Measurements from ENCODE around the gene CLCA1. TPM values are rescaled to one million over a fixed set of nuclear protein-coding genes. Genes with fewer than 3 reads are reported as not detected.
"Not testable (repeated sequence)": the region's sequence is repeated elsewhere in the genome, so short reads cannot be mapped to it uniquely, and the experiment has no call there.

The CLCA1 gene
- total RNA-seq, 1 donor from 2014 or later = not detected

DNA sequence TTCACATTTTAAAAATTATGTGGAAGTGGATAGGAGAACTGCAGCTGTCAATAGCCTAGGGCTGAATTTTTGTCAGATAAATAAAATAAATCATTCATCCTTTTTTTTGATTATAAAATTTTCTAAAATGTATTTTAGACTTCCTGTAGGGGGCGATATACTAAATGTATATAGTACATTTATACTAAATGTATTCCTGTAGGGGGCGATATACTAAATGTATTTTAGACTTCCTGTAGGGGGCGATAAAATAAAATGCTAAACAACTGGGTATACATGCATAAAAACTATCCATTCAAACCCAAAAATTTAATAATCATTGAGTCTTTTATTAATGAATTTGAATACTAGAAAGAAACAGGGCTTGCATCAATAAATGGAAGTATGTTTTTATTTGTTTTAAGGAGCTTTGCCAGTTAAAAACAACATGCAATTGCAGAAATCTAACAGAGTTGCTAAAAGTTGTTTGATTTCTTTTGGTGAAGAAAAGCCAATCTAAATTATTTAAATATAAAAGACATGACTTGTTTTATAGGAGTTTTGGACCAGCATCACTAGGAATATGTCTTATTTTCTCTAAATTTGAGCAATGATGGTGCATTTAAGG is 31.4 kb downstream of the CLCA1 start:
- H3K27me3 ChIP-seq (ENCODE audit: control insufficient read depth in 3 of 3, insufficient read depth in 3 of 3, low read length in 3 of 3) = no peaks in the 10 kb centered on the region
- H3K4me1 ChIP-seq (ENCODE audit: control insufficient read depth in 3 of 3, insufficient read depth in 3 of 3, low read length in 3 of 3) = peaks cover 0 to 4% (median 0%) of the 10 kb centered on the region in 3 donors
- H3K36me3 ChIP-seq (ENCODE audit: control insufficient read depth in 3 of 3, insufficient read depth in 3 of 3, low read length in 3 of 3) = no peaks in the 10 kb centered on the region
- H3K27ac ChIP-seq (ENCODE audit: low read depth, low read length) = no peak overlapping the region
- H3K4me3 ChIP-seq (ENCODE audit: low read length in 3 of 3) = no peak overlapping the region
- no peaks in the 10 kb centered on the region for H3K9me3 ChIP-seq (ENCODE audit: control insufficient read depth in 3 of 3, low read length in 3 of 3)
- no peak overlapping the region for H3K9ac ChIP-seq (ENCODE audit: low read depth in 1 of 3, low read length in 3 of 3)

DNA sequence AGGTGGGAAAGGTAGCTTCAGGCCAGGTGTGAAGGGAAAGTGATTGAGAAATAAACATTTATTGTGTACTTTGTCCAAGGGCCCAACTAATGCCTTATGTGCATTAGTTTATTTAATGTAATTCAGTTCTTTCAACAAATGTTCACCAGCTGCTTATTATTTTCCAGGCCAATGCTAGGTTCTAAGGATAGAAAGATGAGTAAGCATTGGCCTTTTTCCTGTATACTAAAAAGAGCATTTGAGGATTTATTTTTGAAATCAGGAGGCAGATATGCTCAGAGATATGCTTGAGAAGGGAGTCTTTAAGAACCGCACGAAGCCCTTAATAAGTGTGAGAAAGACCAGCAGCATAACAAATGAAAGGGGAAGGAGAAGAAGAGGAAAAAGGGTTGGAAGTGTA is 32.0 kb downstream of the CLCA1 start:
- Histone ChIP-seq H3K4me1 (ENCODE audit: control insufficient read depth in 3 of 3, insufficient read depth in 3 of 3, low read length in 3 of 3) (peaks cover 0 to 4% (median 0%) of the 10 kb centered on the region in 3 donors), H3K36me3 (ENCODE audit: control insufficient read depth in 3 of 3, insufficient read depth in 3 of 3, low read length in 3 of 3) (no peaks in the 10 kb centered on the region), H3K27ac (ENCODE audit: low read depth, low read length) (no peak overlapping the region), H3K27me3 (ENCODE audit: control insufficient read depth in 3 of 3, insufficient read depth in 3 of 3, low read length in 3 of 3) (no peaks in the 10 kb centered on the region), H3K4me3 (ENCODE audit: low read length in 3 of 3) (no peak overlapping the region), H3K9ac (ENCODE audit: low read depth in 1 of 3, low read length in 3 of 3) (no peak overlapping the region), H3K9me3 (ENCODE audit: control insufficient read depth in 3 of 3, low read length in 3 of 3) (no peaks in the 10 kb centered on the region)

DNA sequence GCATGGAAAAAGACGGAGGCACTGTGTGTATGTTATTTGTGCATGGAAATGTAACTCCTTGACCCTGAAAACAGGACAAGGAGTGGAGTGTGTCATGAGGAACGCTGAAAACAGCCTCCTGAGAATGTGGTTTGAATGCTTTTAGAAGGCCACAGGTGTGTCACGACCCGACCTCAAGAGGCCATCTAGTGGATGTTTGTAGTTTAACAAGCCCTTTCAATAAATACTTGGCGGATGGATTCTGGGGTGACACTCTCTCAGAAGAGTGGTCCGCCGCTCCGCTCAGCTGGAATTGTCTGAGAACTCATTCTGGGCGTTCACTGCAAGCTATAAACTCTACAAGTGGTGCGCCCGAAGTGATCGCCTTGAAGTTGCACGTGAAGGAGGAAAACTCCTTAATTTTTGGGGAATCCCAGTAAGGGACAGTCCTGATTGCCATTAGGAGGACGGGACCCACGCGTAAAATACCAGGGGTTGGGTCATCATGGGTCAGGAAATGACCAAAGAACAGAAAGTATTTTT is 33.5 kb downstream of the CLCA1 start:
- H3K4me1 ChIP-seq (ENCODE audit: control insufficient read depth in 3 of 3, insufficient read depth in 3 of 3, low read length in 3 of 3); H3K9me3 ChIP-seq (ENCODE audit: control insufficient read depth in 3 of 3, low read length in 3 of 3); H3K27ac ChIP-seq (ENCODE audit: low read depth, low read length); H3K36me3 ChIP-seq (ENCODE audit: control insufficient read depth in 3 of 3, insufficient read depth in 3 of 3, low read length in 3 of 3); H3K9ac ChIP-seq (ENCODE audit: low read depth in 1 of 3, low read length in 3 of 3); H3K27me3 ChIP-seq (ENCODE audit: control insufficient read depth in 3 of 3, insufficient read depth in 3 of 3, low read length in 3 of 3): not testable (repeated sequence)
- peak overlapping the region in 2 of 3 donors; percentile 31 to 42 for H3K4me3 ChIP-seq (ENCODE audit: low read length in 3 of 3)

DNA sequence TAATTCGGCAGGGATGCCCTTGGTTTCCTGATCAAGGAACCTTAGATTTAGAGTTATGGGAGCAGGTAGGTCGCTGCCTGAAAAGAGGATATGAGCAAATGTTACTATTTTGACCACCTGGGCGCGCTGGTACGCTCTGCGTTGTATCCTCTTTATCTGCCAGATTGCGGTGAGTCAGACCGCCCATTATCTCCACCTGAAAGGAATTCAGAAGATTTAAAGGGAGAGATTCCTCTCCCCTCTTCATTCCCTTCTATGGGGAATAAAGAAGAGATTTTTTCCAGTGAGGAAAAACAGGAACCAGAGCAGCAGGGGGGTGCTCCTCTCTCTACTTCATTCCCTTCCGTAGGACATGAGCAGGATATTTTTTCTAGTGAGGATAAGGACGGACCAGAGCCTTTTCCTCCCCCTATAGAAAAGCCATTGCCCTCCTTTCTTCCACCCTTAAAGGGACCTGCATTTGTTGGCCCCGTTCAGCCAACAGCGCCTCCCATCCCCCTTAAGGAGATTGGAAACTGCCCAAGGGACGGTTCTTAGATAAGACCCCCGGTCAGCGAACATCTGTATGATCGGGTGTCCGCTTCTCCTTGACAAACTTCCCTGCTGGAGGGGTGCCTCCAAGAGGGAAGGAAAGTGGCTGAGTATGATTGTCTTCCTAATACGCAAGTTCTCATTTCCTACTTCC is 34.1 kb downstream of the CLCA1 start:
- no peaks in the 10 kb centered on the region for H3K36me3 ChIP-seq (ENCODE audit: control insufficient read depth in 3 of 3, insufficient read depth in 3 of 3, low read length in 3 of 3)
- no peaks in the 10 kb centered on the region for H3K9me3 ChIP-seq (ENCODE audit: control insufficient read depth in 3 of 3, low read length in 3 of 3)
- H3K4me1 ChIP-seq (ENCODE audit: control insufficient read depth in 3 of 3, insufficient read depth in 3 of 3, low read length in 3 of 3) = peaks cover 0 to 4% (median 0%) of the 10 kb centered on the region in 3 donors
- H3K27me3 ChIP-seq (ENCODE audit: control insufficient read depth in 3 of 3, insufficient read depth in 3 of 3, low read length in 3 of 3) = no peaks in the 10 kb centered on the region
- no peak overlapping the region for H3K27ac ChIP-seq (ENCODE audit: low read depth, low read length)
- no peak overlapping the region for H3K9ac ChIP-seq (ENCODE audit: low read depth in 1 of 3, low read length in 3 of 3)
- H3K4me3 ChIP-seq (ENCODE audit: low read length in 3 of 3) = peak overlapping the region in 2 of 3 donors; percentile 31 to 42

DNA sequence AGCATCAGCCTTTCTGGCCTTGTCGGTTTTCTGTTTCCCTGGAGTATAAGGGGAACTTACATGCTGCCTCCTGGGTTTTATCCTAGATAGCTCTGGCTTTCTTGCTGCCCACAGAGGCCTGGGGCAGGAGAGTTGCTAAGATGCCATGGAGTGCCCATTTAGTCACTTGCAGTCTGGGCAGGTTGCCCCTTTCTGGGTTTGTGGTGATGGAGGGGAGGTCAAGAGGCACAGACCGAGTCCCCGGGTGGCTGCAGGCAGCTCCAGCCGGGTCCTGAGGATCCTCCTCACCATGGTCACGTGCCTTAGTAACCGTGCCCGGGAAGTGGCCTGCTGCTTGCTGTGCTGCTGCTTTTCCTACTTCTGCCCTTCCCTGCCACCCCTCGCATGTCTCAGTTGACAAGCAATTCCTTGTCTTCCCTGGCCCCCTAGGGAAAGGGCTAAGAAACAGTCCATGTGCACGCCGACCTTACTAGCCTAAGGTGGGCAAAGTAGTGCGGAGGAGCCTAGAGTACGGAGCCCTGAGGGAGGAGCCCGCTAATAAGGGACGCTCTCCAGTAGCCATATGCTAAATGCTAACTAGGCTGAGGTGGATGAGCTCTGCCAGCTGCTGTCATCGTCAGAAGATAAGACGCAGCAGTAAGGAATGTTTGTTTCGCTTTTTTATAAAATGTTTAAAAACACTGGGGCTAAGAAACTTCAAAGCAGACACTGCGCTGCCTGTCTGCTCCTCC is 34.8 kb downstream of the CLCA1 start:
- peak overlapping the region in 1 of 3 donors; percentile 42 for H3K9ac ChIP-seq (ENCODE audit: low read depth in 1 of 3, low read length in 3 of 3)
- H3K36me3 ChIP-seq (ENCODE audit: control insufficient read depth in 3 of 3, insufficient read depth in 3 of 3, low read length in 3 of 3) = no peaks in the 10 kb centered on the region
- H3K4me1 ChIP-seq (ENCODE audit: control insufficient read depth in 3 of 3, insufficient read depth in 3 of 3, low read length in 3 of 3) = peaks cover 0 to 4% (median 0%) of the 10 kb centered on the region in 3 donors
- H3K9me3 ChIP-seq (ENCODE audit: control insufficient read depth in 3 of 3, low read length in 3 of 3) = no peaks in the 10 kb centered on the region
- H3K27ac ChIP-seq (ENCODE audit: low read depth, low read length) = no peak overlapping the region
- H3K27me3 ChIP-seq (ENCODE audit: control insufficient read depth in 3 of 3, insufficient read depth in 3 of 3, low read length in 3 of 3) = no peaks in the 10 kb centered on the region
- peak overlapping the region; percentile 32 to 55 (median 46) for H3K4me3 ChIP-seq (ENCODE audit: low read length in 3 of 3)

DNA sequence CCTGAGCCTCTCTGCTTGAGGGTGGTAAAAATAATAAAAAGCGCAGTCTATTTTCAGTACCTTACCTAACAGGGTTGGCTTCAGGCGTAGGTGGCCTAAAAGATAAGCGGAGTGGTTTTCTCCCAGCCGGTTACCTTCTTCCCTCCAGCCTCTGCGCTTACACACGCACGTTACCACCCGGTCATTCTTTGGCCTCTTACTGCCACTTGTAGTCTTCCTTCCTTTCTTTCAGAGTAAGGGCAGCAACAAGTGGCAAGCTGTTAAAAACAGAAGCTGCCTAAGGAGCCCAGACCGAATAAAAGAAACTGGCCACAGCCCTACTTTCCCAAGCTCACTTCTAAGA is 35.4 kb downstream of the CLCA1 start:
- Histone ChIP-seq H3K27ac (ENCODE audit: low read depth, low read length) (no peak overlapping the region), H3K9me3 (ENCODE audit: control insufficient read depth in 3 of 3, low read length in 3 of 3) (no peaks in the 10 kb centered on the region), H3K27me3 (ENCODE audit: control insufficient read depth in 3 of 3, insufficient read depth in 3 of 3, low read length in 3 of 3) (no peaks in the 10 kb centered on the region), H3K9ac (ENCODE audit: low read depth in 1 of 3, low read length in 3 of 3) (peak overlapping the region in 1 of 3 donors; percentile 42), H3K4me3 (ENCODE audit: low read length in 3 of 3) (peak overlapping the region in 1 of 3 donors; percentile 46), H3K36me3 (ENCODE audit: control insufficient read depth in 3 of 3, insufficient read depth in 3 of 3, low read length in 3 of 3) (no peaks in the 10 kb centered on the region), H3K4me1 (ENCODE audit: control insufficient read depth in 3 of 3, insufficient read depth in 3 of 3, low read length in 3 of 3) (peaks cover 0 to 4% (median 0%) of the 10 kb centered on the region in 3 donors)

DNA sequence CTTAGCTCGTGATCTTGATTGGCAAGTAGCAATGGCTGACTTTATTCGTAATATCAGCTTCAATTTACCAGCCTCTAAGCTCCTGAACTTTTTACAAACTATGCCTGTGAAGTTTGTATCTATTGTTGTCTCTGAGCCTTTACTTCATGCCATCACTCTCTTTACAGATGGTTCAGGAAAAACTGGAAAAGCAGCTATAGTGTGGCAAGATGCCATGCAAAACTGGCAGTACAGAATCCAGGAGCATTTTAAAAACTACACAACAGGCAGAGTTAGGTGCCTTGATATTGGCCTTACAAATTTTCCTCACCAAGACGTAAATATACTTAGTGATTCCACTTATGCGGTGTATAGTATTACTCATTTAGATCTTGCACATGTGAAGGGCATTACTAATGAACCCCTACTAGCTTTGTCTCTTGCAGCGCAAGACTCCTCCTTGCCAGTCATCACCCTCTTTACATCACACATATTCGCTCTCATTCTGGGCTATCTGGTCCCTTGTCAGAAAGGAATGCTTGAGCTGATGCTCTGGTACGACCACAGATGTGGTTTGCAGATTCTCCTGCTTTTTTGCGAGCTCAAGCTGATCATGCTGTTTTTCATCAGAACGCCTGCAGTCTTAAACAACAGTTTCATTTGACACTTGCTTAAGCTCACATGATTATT is 36.3 kb downstream of the CLCA1 start:
- no peak overlapping the region for H3K4me3 ChIP-seq (ENCODE audit: low read length in 3 of 3)
- no peaks in the 10 kb centered on the region for H3K27me3 ChIP-seq (ENCODE audit: control insufficient read depth in 3 of 3, insufficient read depth in 3 of 3, low read length in 3 of 3)
- no peaks in the 10 kb centered on the region for H3K9me3 ChIP-seq (ENCODE audit: control insufficient read depth in 3 of 3, low read length in 3 of 3)
- H3K4me1 ChIP-seq (ENCODE audit: control insufficient read depth in 3 of 3, insufficient read depth in 3 of 3, low read length in 3 of 3) = peaks cover 0 to 4% (median 0%) of the 10 kb centered on the region in 3 donors
- no peaks in the 10 kb centered on the region for H3K36me3 ChIP-seq (ENCODE audit: control insufficient read depth in 3 of 3, insufficient read depth in 3 of 3, low read length in 3 of 3)
- no peak overlapping the region for H3K27ac ChIP-seq (ENCODE audit: low read depth, low read length)
- no peak overlapping the region for H3K9ac ChIP-seq (ENCODE audit: low read depth in 1 of 3, low read length in 3 of 3)

DNA sequence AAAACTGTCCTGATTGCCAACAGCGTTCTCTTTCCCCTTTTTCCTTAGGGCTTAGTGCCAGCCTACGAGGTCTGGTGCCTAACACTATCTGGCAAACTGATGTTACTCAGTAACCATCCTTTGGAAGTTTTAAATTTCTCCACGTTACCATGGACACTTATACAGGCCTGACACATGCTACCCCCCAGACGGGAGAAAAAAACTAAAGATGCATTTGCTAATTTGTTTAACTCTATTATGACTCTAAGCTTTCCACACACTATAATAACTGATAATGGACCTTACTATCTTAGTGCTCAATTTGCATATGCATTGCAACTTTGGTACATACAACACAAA is 36.8 kb downstream of the CLCA1 start:
- Histone ChIP-seq H3K4me1 (ENCODE audit: control insufficient read depth in 3 of 3, insufficient read depth in 3 of 3, low read length in 3 of 3) (peaks cover 0 to 2% (median 0%) of the 10 kb centered on the region in 3 donors), H3K9ac (ENCODE audit: low read depth in 1 of 3, low read length in 3 of 3) (no peak overlapping the region), H3K4me3 (ENCODE audit: low read length in 3 of 3) (no peak overlapping the region), H3K27ac (ENCODE audit: low read depth, low read length) (no peak overlapping the region), H3K27me3 (ENCODE audit: control insufficient read depth in 3 of 3, insufficient read depth in 3 of 3, low read length in 3 of 3) (no peaks in the 10 kb centered on the region), H3K9me3 (ENCODE audit: control insufficient read depth in 3 of 3, low read length in 3 of 3) (no peaks in the 10 kb centered on the region), H3K36me3 (ENCODE audit: control insufficient read depth in 3 of 3, insufficient read depth in 3 of 3, low read length in 3 of 3) (no peaks in the 10 kb centered on the region)

DNA sequence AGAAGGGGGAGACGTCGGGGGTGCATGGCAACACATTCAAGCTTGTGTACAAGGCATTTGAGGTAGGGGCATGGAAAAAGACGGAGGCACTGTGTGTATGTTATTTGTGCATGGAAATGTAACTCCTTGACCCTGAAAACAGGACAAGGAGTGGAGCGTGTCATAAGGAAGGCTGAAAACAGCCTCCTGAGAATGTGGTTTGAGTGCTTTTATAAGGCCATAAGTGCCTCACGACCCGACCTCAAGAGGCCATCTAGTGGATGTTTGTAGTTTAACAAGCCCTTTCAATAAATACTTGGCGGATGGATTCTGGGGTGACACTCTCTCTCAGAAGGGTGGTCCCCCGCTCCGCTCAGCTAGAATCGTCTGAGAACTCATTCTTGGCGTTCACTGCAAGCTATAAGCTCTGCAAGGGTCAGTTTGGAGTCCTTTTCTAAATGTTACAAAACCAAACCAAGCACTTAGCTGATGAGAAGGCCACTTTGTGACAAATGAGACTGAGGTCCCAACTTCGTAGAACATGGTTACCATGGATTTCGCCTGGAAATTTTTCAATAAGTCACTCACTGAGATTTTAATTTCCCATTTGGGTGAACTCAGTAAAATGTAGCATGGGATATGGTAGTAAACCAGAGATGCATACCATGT is 39.3 kb downstream of the CLCA1 start:
- H3K9me3 ChIP-seq (ENCODE audit: control insufficient read depth in 3 of 3, low read length in 3 of 3) = no peaks in the 10 kb centered on the region
- H3K27me3 ChIP-seq (ENCODE audit: control insufficient read depth in 3 of 3, insufficient read depth in 3 of 3, low read length in 3 of 3) = no peaks in the 10 kb centered on the region
- H3K36me3 ChIP-seq (ENCODE audit: control insufficient read depth in 3 of 3, insufficient read depth in 3 of 3, low read length in 3 of 3) = no peaks in the 10 kb centered on the region
- no peak overlapping the region for H3K4me3 ChIP-seq (ENCODE audit: low read length in 3 of 3)
- no peaks in the 10 kb centered on the region for H3K4me1 ChIP-seq (ENCODE audit: control insufficient read depth in 3 of 3, insufficient read depth in 3 of 3, low read length in 3 of 3)
- no peak overlapping the region for H3K27ac ChIP-seq (ENCODE audit: low read depth, low read length)
- no peak overlapping the region for H3K9ac ChIP-seq (ENCODE audit: low read depth in 1 of 3, low read length in 3 of 3)

Measured in skeletal muscle tissue (tissue), 4 donors.